Measurements from ENCODE around the gene SLC7A10.
"Not testable (repeated sequence)": the region's sequence is repeated elsewhere in the genome, so short reads cannot be mapped to it uniquely, and the experiment has no call there.

The SLC7A10 gene

DNA sequence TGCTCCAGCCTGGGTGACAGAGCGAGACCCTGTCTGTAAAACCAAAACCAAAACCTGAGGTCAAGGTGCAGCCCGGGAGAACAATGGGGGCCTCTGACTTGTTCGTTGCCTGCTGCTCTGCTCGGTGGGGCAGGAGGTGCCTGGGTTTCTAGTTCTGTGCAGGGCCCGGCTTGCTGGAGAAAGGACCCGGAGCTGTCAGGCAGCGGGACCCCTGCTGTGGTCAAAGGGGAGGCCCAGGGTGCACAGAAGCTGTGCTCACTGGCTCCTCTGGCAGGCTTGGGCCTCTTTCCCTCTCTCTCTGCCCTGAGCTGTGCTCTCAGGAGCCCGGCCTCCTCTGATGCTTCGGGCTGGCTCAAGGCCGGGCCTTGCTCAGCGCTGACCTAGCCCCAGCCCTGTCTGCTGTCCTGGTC, 28.1 kb downstream of the SLC7A10 start:
- no peak overlapping the region for H3K4me3 ChIP-seq (ENCODE audit: low read length)
- no peak for TF ChIP-seq ZNF274 (IDR thresholded peaks at IDR 0.05; ENCODE audit: low read depth, low read length)

DNA sequence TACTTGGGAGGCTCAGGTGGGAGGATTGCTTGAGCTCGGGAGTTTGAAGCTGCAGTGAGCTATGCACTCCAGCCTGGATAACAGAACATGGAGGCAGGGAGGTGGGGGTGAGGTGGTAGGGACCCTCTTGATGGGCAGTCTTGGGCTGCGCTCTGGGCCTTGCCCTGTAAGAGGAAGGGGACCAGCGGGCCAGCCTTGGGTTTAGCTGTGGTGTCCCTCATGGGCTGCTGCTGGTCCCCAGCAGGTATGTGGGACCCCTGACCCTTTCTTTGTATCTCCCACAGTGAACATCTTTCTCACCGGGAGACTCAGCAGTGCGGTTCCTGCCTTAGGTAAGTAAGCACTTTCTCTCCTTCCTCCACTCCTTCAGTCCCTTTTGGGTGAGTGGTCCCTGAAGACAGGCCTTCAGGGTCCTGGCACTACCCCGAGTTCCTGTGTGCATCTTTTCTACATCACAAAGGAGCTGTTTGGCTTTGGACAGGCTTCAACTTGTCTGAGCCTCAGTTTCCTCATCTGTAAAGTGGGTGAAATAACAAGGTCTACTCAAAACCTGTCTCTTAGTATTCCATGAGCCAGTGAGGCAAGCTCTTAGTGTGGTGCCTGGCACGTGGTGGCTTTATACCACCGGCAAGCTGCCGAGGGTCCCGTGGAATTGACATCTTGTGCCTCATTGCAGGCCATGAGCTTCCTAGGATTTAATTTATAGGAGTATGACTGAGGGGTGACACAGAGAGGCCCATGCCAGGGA, 29.0 kb downstream of the SLC7A10 start:
- TF ChIP-seq ZNF274 (IDR thresholded peaks at IDR 0.05; ENCODE audit: low read depth, low read length): no peak
- no peak overlapping the region for H3K4me3 ChIP-seq (ENCODE audit: low read length)

- H3K4me3 ChIP-seq (ENCODE audit: low read length): no peak overlapping the region; the same call in 1 of the 2 replicates
- TF ChIP-seq ZNF274 (IDR thresholded peaks at IDR 0.05; ENCODE audit: low read depth, low read length): no peak
These were observed 29.9 kb downstream of the SLC7A10 start for GRCh38 chr19:33195645-33196347.

- TF ChIP-seq ZNF274 (IDR thresholded peaks at IDR 0.05; ENCODE audit: low read depth, low read length): no peak
- H3K4me3 ChIP-seq (ENCODE audit: low read length): peak overlapping the region; percentile 18; the same call in 1 of the 2 replicates
These were observed 30.6 kb downstream of the SLC7A10 start for GRCh38 chr19:33194886-33195644.

- H3K4me3 ChIP-seq (ENCODE audit: low read length): peak overlapping the region; percentile 18; the same call in 1 of the 2 replicates
- no peak for TF ChIP-seq ZNF274 (IDR thresholded peaks at IDR 0.05; ENCODE audit: low read depth, low read length)
These were observed 31.1 kb downstream of the SLC7A10 start for GRCh38 chr19:33194532-33194885.

DNA sequence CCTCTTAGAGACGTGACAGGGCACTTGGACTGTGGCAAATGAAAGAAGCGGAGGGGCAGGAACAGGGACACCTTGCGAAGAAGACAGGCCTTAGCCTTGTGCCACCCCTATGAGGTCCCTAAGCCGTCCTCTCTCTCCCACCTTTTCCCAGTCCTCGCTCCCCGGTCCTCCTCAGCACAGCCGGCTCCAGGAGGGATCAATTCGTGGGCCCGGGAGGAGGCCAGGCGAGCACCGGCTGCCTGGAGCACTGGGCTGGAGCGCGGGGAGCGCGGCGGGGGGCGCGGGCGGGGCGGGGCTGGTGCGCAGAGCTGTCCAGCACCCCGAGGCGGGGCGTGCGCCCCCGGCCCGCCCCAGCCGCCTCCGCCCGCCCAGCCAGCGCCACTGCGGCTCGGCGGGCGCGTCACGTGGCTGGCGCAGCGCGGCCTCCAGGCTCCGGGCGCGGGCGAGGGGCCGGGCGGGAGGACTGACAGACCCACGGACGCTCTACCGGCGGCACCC, 31.7 kb downstream of the SLC7A10 start, which contains the start of gene LRP3:
Gene LRP3, plus strand, starts transcription at position 466 of the 498 bp plus-strand sequence. CDS start 456 bp downstream, outside the sequence.
- H3K4me3 ChIP-seq (ENCODE audit: low read length): peak within 1 kb of the TSS; percentile 18; the same call in 1 of the 2 replicates
- no peak for TF ChIP-seq ZNF274 (IDR thresholded peaks at IDR 0.05; ENCODE audit: low read depth, low read length)

- no peak overlapping the region for H3K4me3 ChIP-seq (ENCODE audit: low read length)
- no peak for TF ChIP-seq ZNF274 (IDR thresholded peaks at IDR 0.05; ENCODE audit: low read depth, low read length)
These were observed 32.3 kb downstream of the SLC7A10 start for GRCh38 chr19:33193269-33193864.

GRCh38 chr19:33192010-33192409, 33.6 kb downstream of the SLC7A10 start:
- H3K4me3 ChIP-seq (ENCODE audit: low read length): no peak overlapping the region
- no peak for TF ChIP-seq ZNF274 (IDR thresholded peaks at IDR 0.05; ENCODE audit: low read depth, low read length)

DNA sequence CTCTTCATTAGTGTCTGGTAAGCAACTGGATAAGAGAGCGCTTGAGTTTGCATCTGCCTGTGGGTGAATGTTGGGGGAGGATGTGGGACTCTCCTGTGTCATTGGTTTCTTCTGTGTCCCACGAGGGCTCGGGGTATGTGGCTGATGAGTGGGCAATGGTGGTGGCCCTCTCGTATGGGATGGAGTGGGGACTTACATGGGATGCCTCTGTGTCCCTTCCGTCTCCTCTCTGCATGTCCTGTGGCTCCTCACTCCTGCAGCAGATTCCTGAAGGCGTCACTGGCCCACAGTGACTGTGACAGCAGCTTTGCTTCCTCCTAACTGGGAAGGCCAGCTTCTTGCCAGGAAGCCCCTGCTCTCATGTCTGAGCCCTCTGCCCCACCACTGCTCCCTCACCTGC, 34.1 kb downstream of the SLC7A10 start:
- no peak for TF ChIP-seq ZNF274 (IDR thresholded peaks at IDR 0.05; ENCODE audit: low read depth, low read length)

DNA sequence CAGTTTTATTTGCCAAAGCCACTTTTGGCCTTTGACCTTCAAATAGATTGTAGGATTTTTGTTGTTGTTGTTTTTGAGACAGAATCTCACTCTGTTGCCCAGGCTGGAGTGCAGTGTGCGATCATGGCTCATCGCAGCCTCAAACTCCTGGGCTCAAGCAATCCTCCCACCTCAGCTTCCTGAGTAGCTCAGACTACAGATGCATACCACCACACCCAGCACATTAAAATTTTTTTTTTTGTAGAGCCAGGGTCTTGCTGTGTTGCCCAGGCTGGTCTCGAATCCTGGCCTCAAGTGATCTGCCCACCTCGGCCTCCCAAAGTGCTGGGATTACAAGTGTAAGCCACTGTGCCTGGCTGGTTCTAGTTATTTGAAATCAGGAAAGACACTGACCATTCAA, 34.6 kb downstream of the SLC7A10 start:
- not testable (repeated sequence) for H3K4me3 ChIP-seq (ENCODE audit: low read length)

More for the DNA sequence above, 34.1 kb downstream of the SLC7A10 start:
- H3K4me3 ChIP-seq (ENCODE audit: low read length): no peak overlapping the region

DNA sequence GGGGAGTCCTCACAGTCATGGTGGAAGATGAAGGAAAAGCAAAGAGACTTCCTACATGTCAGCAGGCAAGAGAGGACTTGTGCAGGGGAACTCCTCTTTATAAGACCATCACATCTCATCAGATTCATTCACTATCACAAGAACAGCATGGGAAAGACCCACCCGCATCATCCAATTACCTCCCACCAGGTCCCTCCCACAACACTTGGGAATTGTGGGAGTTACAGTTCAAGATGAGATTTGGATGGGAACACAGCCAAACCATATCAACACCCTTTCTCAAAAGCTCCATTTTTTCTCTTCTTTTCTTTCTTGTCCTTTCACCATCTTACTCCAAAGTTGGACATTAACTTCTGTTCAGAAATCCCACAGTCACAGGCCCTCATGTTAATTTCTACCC, 36.2 kb downstream of the SLC7A10 start:
- no peak overlapping the region for H3K4me3 ChIP-seq (ENCODE audit: low read length)
- TF ChIP-seq ZNF274 (IDR thresholded peaks at IDR 0.05; ENCODE audit: low read depth, low read length): no peak

DNA sequence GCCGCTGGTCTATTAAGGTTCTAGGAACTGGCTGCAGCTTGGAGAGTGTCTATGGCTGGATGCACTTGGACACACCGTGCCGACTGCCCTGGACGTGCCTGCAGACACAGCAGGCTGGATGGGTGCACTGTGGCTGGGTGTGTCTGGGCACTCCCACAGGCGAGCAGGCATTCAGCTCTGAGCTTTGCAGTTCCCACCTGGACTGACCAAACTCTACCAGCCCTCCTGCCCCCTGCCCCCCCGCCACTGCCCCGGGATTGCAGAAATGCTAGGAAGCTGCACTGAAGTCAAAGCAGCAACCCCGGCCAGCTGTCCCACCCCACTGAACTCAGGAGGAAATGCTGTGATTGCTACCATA, 38.5 kb downstream of the SLC7A10 start:
- TF ChIP-seq ZNF274 (IDR thresholded peaks at IDR 0.05; ENCODE audit: low read depth, low read length): no peak
- H3K4me3 ChIP-seq (ENCODE audit: low read length): no peak overlapping the region

DNA sequence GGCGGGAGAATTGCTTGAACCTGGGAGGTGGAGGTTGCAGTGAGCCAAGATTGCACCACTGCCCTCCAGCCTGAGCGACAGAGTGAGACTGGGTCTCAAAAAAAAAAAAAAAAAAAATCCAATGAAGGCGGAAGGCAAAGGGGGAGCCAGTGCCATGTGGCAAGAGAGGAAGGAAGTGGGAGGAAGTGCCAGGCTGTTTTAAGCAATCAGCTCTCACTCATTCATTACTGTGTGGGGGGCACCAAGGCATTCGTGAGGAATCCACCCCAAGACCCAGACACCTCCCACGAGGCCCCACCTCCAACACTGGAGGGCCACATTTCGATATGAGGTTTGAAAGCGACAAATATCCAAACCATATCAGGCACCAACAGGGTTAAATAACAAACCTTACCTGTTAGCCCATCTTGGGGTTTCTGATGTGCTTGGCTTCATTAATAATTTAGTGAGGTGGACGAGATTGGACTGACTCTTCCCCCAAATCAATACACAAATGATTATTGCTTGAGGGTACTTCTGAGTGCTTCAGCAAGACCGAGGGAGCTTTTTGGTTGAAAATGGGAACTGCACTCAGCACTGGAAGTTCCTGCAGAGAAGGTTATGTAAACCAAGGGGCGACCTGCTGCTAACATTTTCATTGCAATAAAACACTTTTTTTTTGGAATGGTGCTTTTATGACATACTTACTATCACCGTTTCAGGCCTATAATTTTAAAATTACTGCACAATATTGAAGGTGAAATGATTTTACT, 39.0 kb downstream of the SLC7A10 start:
- H3K4me3 ChIP-seq (ENCODE audit: low read length): no peak overlapping the region
- no peak for TF ChIP-seq ZNF274 (IDR thresholded peaks at IDR 0.05; ENCODE audit: low read depth, low read length)
